ENCODE measurements around the gene SLC4A8.

Gene SLC4A8

GRCh38 chr12:51424662-51425539 lies at the start of gene SLC4A8:
SLC4A8 (plus strand) TSS chr12:51424831; CDS start chr12:51424988, 157 bp downstream.
- peak; percentile 90 for DNase-seq (ENCODE audit: extremely low spot score, insufficient read length, low read depth)
- peak; percentile 77 for FAIRE-seq

GRCh38 chr12:51374856-51375255 lies 49.8 kb upstream of the SLC4A8 start:
- FAIRE-seq (no peak), DNase-seq (ENCODE audit: extremely low spot score, insufficient read length, low read depth) (no peak)

- no peak for FAIRE-seq
- no peak for DNase-seq (ENCODE audit: extremely low spot score, insufficient read length, low read depth)
These were observed 47.3 kb upstream of the SLC4A8 start for GRCh38 chr12:51377099-51377984.

- FAIRE-seq (no peak), DNase-seq (ENCODE audit: extremely low spot score, insufficient read length, low read depth) (no peak)
These were observed 45.9 kb upstream of the SLC4A8 start for GRCh38 chr12:51378749-51379148.

GRCh38 chr12:51379571-51379970 lies 45.1 kb upstream of the SLC4A8 start:
- DNase-seq (ENCODE audit: extremely low spot score, insufficient read length, low read depth), result no peak
- FAIRE-seq, result no peak

GRCh38 chr12:51381226-51382079 lies 43.2 kb upstream of the SLC4A8 start:
- FAIRE-seq, result no peak
- DNase-seq (ENCODE audit: extremely low spot score, insufficient read length, low read depth), result no peak

GRCh38 chr12:51382173-51382572 lies 42.5 kb upstream of the SLC4A8 start:
- FAIRE-seq (no peak), DNase-seq (ENCODE audit: extremely low spot score, insufficient read length, low read depth) (no peak)

- DNase-seq (ENCODE audit: extremely low spot score, insufficient read length, low read depth), result no peak
- FAIRE-seq, result peak; percentile 15
These were observed 41.2 kb upstream of the SLC4A8 start for GRCh38 chr12:51383269-51383905.

GRCh38 chr12:51386351-51386750 lies 38.3 kb upstream of the SLC4A8 start:
- FAIRE-seq (no peak), DNase-seq (ENCODE audit: extremely low spot score, insufficient read length, low read depth) (no peak)

- FAIRE-seq (no peak), DNase-seq (ENCODE audit: extremely low spot score, insufficient read length, low read depth) (no peak)
These were observed 36.4 kb upstream of the SLC4A8 start for GRCh38 chr12:51388069-51388799.

- no peak for FAIRE-seq
These were observed 35.8 kb upstream of the SLC4A8 start for GRCh38 chr12:51388846-51389245.

GRCh38 chr12:51389302-51389999 lies 35.2 kb upstream of the SLC4A8 start:
- no peak for FAIRE-seq
- DNase-seq (ENCODE audit: extremely low spot score, insufficient read length, low read depth), result no peak

More at GRCh38 chr12:51388846-51389245, 35.8 kb upstream of the SLC4A8 start:
- no peak for DNase-seq (ENCODE audit: extremely low spot score, insufficient read length, low read depth)

GRCh38 chr12:51390457-51390856 lies 34.2 kb upstream of the SLC4A8 start:
- FAIRE-seq (no peak), DNase-seq (ENCODE audit: extremely low spot score, insufficient read length, low read depth) (no peak)

- FAIRE-seq, result no peak
These were observed 33.7 kb upstream of the SLC4A8 start for GRCh38 chr12:51390891-51391282.

GRCh38 chr12:51391283-51392123 lies 33.1 kb upstream of the SLC4A8 start, which contains the start of gene GALNT6:
GALNT6 (minus strand) TSS chr12:51391406; CDS start chr12:51379781, 11,625 bp downstream.
- DNase-seq (ENCODE audit: extremely low spot score, insufficient read length, low read depth), result peak; percentile 70
- peak; percentile 74 for FAIRE-seq

More at GRCh38 chr12:51390891-51391282, 33.7 kb upstream of the SLC4A8 start:
- DNase-seq (ENCODE audit: extremely low spot score, insufficient read length, low read depth), result no peak

GRCh38 chr12:51392556-51393237 lies 31.9 kb upstream of the SLC4A8 start:
- FAIRE-seq, result peak; percentile 5
- peak; percentile 32 for DNase-seq (ENCODE audit: extremely low spot score, insufficient read length, low read depth)
